Hepatic stellate cell (primary cell): Measurements from ENCODE around the gene COL26A1.

Experiments used
- DNase-seq: peaks from one replicate; pipeline ENCODE4 v3.0.0; 2011; ENCODE audit warnings: low spot score

COL26A1 gene

GRCh38 chr7:101575721-101576120 lies 213.0 kb downstream of the COL26A1 start:
- DNase-seq, result no peak

- DNase-seq, result no peak
These were observed 214.3 kb downstream of the COL26A1 start for GRCh38 chr7:101576998-101577397.

DNA sequence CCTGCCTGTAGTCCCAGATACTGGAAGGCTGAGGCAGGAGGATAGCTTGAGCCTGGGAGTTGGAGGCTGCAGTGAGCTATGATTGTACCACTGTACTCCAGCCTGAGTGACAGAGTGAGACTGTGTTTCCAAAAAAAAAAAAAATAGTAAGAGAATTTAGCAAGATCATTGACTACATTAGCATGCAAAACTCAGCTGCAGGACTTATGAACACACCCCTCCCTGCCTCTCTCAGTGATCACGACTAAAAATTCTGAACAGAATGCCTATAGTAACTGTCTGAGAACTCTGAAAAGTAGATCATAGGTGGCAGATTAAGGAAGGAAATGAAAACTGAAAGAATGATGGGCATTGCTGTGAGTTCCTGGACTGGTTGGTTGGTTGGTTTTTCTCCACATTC lies 215.9 kb downstream of the COL26A1 start:
- DNase-seq, result no peak

DNA sequence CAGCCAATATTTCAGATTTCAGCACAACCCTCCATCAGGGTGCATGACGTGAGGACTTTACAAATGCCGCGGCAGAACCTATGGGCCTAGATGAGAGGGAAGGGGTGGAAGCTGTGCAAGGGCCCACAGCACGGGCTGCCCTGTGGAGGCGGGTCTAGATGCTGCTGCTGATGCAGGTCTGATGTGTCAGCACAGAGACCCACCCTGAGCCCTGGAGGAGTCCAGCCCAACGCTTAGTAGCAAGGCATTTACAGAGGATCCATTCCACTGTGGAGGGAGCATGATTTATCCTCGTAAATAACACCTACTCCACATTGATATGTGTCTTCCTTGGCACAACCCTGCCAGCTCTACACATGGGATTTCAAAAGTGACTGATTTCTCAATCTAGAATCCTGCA lies 217.9 kb downstream of the COL26A1 start:
- DNase-seq, result no peak

GRCh38 chr7:101581891-101582290 lies 219.2 kb downstream of the COL26A1 start:
- DNase-seq, result no peak

DNA sequence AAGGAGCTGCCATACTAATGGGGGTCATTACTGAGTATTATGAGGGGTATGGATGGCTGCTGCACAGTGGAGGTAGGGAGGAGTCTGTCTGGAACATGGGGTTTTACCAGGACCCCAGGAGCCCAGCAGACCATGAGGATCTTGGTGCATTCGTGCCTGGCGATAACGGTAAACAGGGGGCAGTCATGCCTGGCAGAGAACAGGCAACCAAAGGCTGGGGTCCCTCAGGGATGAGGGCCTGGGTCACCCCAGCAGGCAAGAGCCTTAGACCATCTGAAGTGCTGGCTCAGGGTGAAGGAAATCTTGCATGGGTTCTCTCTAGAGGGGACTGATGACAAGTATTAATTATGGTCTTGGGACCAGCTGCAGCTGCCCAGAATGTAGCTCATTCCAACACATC lies 220.3 kb downstream of the COL26A1 start:
- no peak for DNase-seq

DNA sequence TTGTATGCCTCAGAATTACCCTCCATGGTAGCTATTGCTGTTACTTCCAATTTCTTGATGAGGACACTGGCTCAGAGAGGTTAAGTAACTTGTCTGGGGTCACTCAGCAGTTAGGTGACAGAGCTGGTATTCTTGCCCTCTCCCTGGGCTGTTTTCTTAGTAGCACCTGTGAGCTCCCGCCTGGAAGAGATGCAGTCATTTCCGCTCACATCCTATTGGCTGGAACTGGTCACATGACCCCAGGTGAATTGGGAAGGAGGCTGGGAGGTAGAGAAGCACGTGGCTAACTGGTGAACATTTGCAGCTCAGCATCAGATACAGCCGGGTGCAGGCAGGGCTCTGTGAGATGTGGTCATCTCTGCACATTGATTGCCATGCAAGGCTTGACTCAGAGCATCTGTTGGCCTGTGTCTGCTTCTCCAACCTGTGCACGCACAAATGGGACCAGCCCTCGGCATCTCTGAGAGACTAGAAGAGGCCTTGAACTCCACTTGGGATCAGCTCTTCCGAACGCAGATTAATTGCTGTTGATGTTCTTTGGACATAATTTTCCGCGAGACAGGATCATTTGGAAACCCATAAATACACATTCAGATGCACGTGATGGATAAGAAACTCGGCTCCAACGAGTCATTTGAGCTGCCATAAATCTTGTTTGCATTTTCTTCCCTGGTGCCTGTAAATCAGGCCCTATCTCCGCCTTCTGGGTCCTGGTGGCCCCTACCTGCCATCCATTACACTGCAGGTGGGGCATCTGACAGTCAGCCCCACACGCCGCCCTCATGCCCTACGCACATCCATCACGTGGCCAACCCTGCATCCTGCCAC lies 223.6 kb downstream of the COL26A1 start:
- no peak for DNase-seq

- DNase-seq, result no peak
These were observed 224.4 kb downstream of the COL26A1 start for GRCh38 chr7:101586906-101587677.

- DNase-seq, result no peak
These were observed 225.7 kb downstream of the COL26A1 start for GRCh38 chr7:101588131-101588935.

GRCh38 chr7:101589052-101589451 lies 226.4 kb downstream of the COL26A1 start:
- DNase-seq, result no peak

DNA sequence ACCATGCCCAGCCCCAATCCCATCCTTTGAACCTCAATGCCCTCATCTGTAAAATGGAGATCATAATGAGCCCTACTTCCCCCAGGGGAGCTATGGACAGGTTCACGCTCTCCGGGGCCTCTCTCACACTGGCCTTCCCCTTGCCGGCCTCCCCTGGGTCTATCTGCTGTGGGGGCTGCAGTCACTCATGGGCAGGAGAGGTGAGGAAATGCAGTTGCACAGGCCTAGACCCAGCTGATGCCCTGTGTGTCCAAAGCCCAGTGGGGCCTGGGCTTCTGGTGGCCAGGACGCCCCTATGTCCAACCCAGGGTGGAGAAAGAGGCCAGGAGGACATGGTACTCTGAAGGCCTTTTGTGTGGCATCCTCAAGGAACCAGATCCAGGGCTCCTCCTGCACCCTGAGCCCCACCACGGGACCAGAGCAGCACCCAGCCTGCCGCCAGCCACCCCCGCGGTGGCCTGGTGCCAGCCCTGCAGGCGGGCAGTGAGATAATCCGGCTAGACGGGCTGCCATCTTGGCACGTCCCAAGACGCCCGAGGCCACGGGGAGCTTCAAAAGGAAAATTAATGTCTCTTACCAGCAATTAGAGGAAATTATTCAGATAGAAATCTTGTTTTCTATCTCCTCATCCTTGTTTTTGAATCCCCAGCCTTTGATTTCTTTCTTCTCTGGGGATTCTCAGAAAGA lies 227.4 kb downstream of the COL26A1 start:
- no peak for DNase-seq

DNA sequence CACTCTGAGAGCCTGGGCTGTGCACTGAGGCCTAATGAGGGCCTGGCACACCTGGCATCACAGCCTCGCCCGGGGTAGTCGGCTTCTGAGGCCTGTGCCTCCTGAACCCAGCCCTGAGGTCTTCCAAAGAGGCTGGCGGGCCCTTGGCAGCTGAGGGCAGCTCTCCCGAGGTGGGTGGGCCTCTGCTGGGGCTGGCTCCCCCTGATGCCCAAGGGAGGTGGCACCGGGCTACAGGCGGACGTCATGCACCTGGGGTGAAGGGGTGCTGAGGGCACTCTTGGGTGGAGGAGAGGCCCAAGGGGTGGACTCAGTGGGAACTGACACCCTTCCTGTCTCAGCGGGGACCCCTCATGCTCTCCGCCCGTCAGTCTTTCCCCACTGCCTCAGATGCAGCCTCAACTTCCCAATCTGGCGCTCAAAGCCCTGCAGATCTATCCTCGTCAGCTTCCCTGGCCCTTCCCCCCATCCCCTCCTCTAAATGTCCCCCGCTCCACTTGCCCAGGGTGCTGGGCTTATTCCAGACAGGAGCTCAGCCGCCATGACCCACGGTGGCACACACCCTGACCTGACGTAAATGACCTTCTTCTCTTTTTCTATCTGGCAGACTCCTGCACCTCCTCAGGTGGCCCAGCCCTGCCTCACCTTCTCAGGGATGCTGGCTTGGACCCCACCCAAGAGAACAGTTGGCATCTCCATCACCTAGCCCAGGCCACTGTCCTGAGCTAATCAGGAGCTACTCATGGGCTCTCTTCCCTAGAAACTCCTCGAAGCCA lies 228.2 kb downstream of the COL26A1 start:
- no peak for DNase-seq

- no peak for DNase-seq
These were observed 228.8 kb downstream of the COL26A1 start for GRCh38 chr7:101591504-101591903.

- no peak for DNase-seq
These were observed 230.9 kb downstream of the COL26A1 start for GRCh38 chr7:101593556-101593955.

GRCh38 chr7:101594790-101595189 lies 232.1 kb downstream of the COL26A1 start:
- DNase-seq, result no peak

DNA sequence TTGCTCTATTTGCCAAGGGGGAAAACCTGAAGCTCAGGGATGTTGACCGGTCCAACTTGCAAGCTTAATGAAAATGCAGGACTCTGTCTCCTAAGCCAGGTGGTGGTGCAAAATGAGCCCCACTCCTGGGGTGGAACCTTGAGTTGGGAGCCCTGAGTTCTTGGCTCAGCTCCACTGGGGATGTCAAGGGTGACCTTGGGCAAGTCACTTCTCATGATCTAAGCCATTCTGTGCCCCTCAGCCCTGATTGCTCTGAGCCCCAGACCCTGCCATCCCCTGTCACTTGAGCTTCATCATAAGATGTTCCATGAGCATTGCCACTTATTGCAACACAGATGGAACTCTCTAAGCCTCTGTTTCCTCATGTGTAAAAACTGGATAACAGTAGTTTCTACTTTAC lies 232.6 kb downstream of the COL26A1 start:
- no peak for DNase-seq

- no peak for DNase-seq
These were observed 233.3 kb downstream of the COL26A1 start for GRCh38 chr7:101595766-101596537.

DNA sequence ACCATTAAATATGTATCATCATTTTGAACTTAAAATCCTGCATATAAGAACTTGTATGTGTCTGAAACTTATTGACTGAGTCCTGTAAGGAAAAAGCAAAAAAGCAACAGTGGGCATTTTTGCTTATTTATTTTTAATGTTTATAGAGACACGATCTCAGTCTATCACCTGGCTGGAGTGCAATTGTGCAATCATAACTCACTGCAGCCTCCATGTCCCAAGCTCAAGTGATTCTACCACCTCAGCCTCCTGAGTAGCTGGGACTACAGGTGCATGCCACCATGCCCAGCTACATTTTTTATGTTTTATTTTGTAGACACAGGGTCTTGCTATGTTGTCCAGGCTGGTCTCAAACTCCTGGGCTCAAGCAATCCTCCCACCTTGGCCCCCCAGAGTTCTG lies 234.2 kb downstream of the COL26A1 start:
- DNase-seq, result no peak

DNA sequence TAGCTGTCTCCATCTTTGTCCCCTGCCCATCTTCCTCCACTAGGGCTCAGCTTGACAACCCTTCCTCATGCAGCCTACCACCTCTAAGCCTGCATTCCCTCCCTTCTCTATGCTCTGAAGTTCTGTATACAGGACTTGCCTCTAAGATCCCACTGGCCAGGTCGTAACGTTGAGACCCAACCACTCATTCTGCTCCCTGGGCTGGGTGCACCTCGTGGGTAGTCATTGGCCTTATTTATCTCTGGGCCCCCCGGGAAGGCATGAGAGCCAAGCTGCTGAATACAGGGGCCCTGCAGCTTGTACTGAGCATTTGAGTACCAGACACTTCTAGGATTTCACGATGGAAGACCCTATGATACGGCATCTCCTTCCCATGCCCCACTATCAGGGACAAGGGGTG lies 235.3 kb downstream of the COL26A1 start:
- no peak for DNase-seq

DNA sequence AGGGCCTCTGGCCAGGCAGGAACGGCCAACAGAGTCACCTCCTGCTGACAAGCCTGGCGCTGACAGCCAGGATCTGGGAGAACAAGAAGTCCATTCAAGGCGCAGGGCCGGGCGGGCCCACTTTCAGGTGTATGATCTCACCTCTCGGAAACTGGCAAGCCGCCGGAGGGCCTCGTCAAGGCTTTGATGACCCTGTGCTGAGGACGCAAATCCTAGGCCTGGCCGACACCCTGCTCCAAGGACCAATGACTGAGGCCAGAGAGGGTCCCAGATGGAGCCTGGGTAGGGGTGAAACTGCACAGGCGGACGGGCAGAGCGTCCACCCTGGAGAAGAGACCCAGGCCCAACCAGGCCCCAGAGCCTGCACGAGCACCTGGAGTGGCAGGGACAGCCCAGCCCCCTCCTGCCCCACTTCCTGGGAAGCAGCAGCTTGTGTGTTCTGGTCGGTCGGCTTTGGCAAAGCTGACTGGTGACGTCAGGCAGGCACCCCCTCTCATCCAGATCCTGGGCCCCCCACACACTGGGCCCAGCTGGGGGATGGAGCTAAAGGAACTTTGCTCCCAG lies 235.8 kb downstream of the COL26A1 start:
- DNase-seq, result no peak
